Measurements from ENCODE around the gene OR10G3. TPM values are rescaled to one million over a fixed set of nuclear protein-coding genes. Genes with fewer than 3 reads are reported as not detected.

The OR10G3 gene
- total RNA-seq, 1 experiment from 2014 or later: not detected

GRCh38 chr14:21575661-21576060 lies 4.2 kb downstream of the OR10G3 start:
- in situ Hi-C loops (cut with HindIII; ENCODE audit: low pct_unique_long_range_greater_than_20kb, low sequenced_read_pairs): no loop called here
- Histone ChIP-seq H3K27ac (ENCODE audit: low read length) (no peak overlapping the region), H3K4me3 (ENCODE audit: low read depth in 2 of 2, low read length in 2 of 2) (no peak overlapping the region), H3K36me3 (ENCODE audit: control insufficient read depth, insufficient read depth, low read length) (no peaks in the 10 kb centered on the region), H3K9me3 (ENCODE audit: control insufficient read depth, insufficient read depth, low read depth, low read length) (no peaks in the 10 kb centered on the region), H3K4me1 (ENCODE audit: control insufficient read depth, insufficient read depth, low read length) (no peaks in the 10 kb centered on the region), H3K27me3 (ENCODE audit: control insufficient read depth, insufficient read depth, low read length) (0 out of 2 replicates have a peak, but pooled peaks cover 3% of the 10 kb centered on the region)
- DNase-seq (ENCODE audit: low read depth, low spot score) (no peak), ATAC-seq (no peak)
- POLR2A ChIA-PET: no interaction called here
- CTCF ChIA-PET: interaction anchor here (0.6 kb wide), 1 partner anchor 76 kb away, joined by 3 read pairs; no protein-coding TSS in a partner anchor
- TF ChIP-seq POLR2AphosphoS5 (IDR thresholded peaks at IDR 0.05; ENCODE audit: low read depth, low read length) (no peak), TCF7L2 (IDR thresholded peaks at IDR 0.05; ENCODE audit: low read depth, low read length) (no peak), CTCF (IDR thresholded peaks at IDR 0.05) (no peak), SIN3A (IDR thresholded peaks at IDR 0.05; ENCODE audit: borderline replicate concordance, insufficient read depth, low read depth, low read length) (no peak), REST (IDR thresholded peaks at IDR 0.05; ENCODE audit: insufficient read depth in 1 of 2, low read depth in 2 of 2, low read length in 1 of 2) (no peak)
- BruUV-seq (replicated peaks): no TSS peak
- intact Hi-C loops (cut with micrococcal nuclease; ENCODE audit: unreplicated experiment): no loop called here

DNA sequence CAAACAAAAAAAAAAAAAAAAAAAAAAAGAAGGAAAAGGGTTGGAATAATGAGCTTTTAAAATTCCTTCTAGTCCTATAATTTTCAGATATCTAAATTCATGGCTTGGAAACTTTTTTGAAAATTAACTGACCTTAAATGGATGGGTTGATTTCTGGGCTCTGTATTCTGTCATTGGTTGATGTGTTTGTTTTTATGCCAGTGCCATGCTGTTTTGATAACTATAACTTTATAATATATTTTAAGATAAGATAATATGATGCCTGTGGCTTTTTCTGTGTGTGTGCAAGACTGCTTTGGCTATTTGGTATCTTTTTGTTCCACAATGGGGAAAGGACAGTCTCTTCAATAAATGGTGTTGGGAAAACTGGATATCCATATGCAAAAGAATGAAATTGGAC lies 7.3 kb downstream of the OR10G3 start:
- POLR2A ChIA-PET: no interaction called here
- 0 out of 2 replicates have a peak, but pooled peaks cover 3% of the 10 kb centered on the region for H3K27me3 ChIP-seq (ENCODE audit: control insufficient read depth, insufficient read depth, low read length)
- in situ Hi-C loops (cut with HindIII; ENCODE audit: low pct_unique_long_range_greater_than_20kb, low sequenced_read_pairs): no loop called here
- CTCF ChIA-PET: interaction anchor here (0.6 kb wide), 2 partner anchors 212 to 532 kb away, joined by 3 to 4 read pairs; no protein-coding TSS in a partner anchor
- no peaks in the 10 kb centered on the region for H3K4me1 ChIP-seq (ENCODE audit: control insufficient read depth, insufficient read depth, low read length)
- BruUV-seq (replicated peaks): no TSS peak
- intact Hi-C loops (cut with micrococcal nuclease; ENCODE audit: unreplicated experiment): no loop called here
- no peak for TF ChIP-seq POLR2AphosphoS5 (IDR thresholded peaks at IDR 0.05; ENCODE audit: low read depth, low read length)
- TF ChIP-seq SIN3A (IDR thresholded peaks at IDR 0.05; ENCODE audit: borderline replicate concordance, insufficient read depth, low read depth, low read length): no peak
- TF ChIP-seq TCF7L2 (IDR thresholded peaks at IDR 0.05; ENCODE audit: low read depth, low read length): no peak
- no peak for TF ChIP-seq REST (IDR thresholded peaks at IDR 0.05; ENCODE audit: insufficient read depth in 1 of 2, low read depth in 2 of 2, low read length in 1 of 2)
- no peak for TF ChIP-seq CTCF (IDR thresholded peaks at IDR 0.05)
- no peaks in the 10 kb centered on the region for H3K36me3 ChIP-seq (ENCODE audit: control insufficient read depth, insufficient read depth, low read length)
- no peak overlapping the region for H3K4me3 ChIP-seq (ENCODE audit: low read depth in 2 of 2, low read length in 2 of 2)
- H3K27ac ChIP-seq (ENCODE audit: low read length): no peak overlapping the region
- DNase-seq (ENCODE audit: low read depth, low spot score) (no peak), ATAC-seq (no peak)
- no peaks in the 10 kb centered on the region for H3K9me3 ChIP-seq (ENCODE audit: control insufficient read depth, insufficient read depth, low read depth, low read length)

All from Panc1 (cell line).